Measurements from ENCODE around the gene LRRC43.

The LRRC43 gene

GRCh38 chr12:122232691-122233090 lies 49.8 kb downstream of the LRRC43 start:
- H3K4me3 ChIP-seq (ENCODE audit: control insufficient read depth, low read depth, low read length): no peak overlapping the region
- no peak for DNase-seq (ENCODE audit: low read depth)
- no peak for TF ChIP-seq CTCF (conservative IDR thresholded peaks at IDR 0.05; ENCODE audit: control insufficient read depth, insufficient read depth, low read depth, low read length)

- TF ChIP-seq CTCF (conservative IDR thresholded peaks at IDR 0.05; ENCODE audit: control insufficient read depth, insufficient read depth, low read depth, low read length): no peak
- no peak for DNase-seq (ENCODE audit: low read depth)
- no peak overlapping the region for H3K4me3 ChIP-seq (ENCODE audit: control insufficient read depth, low read depth, low read length)
These were observed 52.8 kb downstream of the LRRC43 start for GRCh38 chr12:122235741-122236140.

GRCh38 chr12:122238861-122239260 lies 55.9 kb downstream of the LRRC43 start:
- no peak for DNase-seq (ENCODE audit: low read depth)
- no peak for TF ChIP-seq CTCF (conservative IDR thresholded peaks at IDR 0.05; ENCODE audit: control insufficient read depth, insufficient read depth, low read depth, low read length)
- H3K4me3 ChIP-seq (ENCODE audit: control insufficient read depth, low read depth, low read length): no peak overlapping the region

GRCh38 chr12:122243965-122244364 lies 61.0 kb downstream of the LRRC43 start:
- no peak overlapping the region for H3K4me3 ChIP-seq (ENCODE audit: control insufficient read depth, low read depth, low read length)
- DNase-seq (ENCODE audit: low read depth): no peak

GRCh38 chr12:122244565-122245371 lies 61.8 kb downstream of the LRRC43 start:
- H3K4me3 ChIP-seq (ENCODE audit: control insufficient read depth, low read depth, low read length): no peak overlapping the region
- no peak for DNase-seq (ENCODE audit: low read depth)
- TF ChIP-seq CTCF (conservative IDR thresholded peaks at IDR 0.05; ENCODE audit: control insufficient read depth, insufficient read depth, low read depth, low read length): no peak

More at GRCh38 chr12:122243965-122244364, 61.0 kb downstream of the LRRC43 start:
- no peak for TF ChIP-seq CTCF (conservative IDR thresholded peaks at IDR 0.05; ENCODE audit: control insufficient read depth, insufficient read depth, low read depth, low read length)

GRCh38 chr12:122245553-122245952 lies 62.6 kb downstream of the LRRC43 start:
- no peak for TF ChIP-seq CTCF (conservative IDR thresholded peaks at IDR 0.05; ENCODE audit: control insufficient read depth, insufficient read depth, low read depth, low read length)
- DNase-seq (ENCODE audit: low read depth): no peak
- no peak overlapping the region for H3K4me3 ChIP-seq (ENCODE audit: control insufficient read depth, low read depth, low read length)
